ENCODE data around the gene PLD1. TPM values are rescaled to one million over a fixed set of nuclear protein-coding genes. Genes with fewer than 3 reads are reported as not detected.

Gene PLD1
- total RNA-seq, 1 donor from 2014 or later, result 0.93 TPM

DNA sequence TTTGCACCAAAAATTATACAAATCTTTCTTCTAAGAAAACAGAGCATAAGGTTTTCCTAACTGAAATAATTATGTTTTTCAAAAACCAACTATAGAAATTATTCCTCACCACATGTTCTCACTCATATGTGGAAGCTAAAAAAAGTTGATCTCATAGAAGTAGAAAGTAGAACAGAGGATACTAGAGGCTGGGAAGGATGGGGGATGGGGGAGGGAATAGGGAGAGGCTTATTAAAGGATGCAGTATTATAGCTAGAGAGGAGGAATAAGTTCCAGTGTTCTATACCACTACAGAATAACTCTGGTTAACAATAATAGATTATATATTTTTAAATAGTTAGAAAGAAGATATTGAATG lies 20.2 kb upstream of the PLD1 start:
- Mint-ChIP-seq H3K9me3 (no peaks in the 10 kb centered on the region), H3K27ac (ENCODE audit: unreplicated experiment) (no peak overlapping the region), H3K4me1 (peaks cover 21% of the 10 kb centered on the region), H3K36me3 (ENCODE audit: low read depth) (no peaks in the 10 kb centered on the region), H3K27me3 (ENCODE audit: low read depth) (no peaks in the 10 kb centered on the region), H3K4me3 (no peak overlapping the region)
- no peak for DNase-seq (ENCODE audit: low read depth, low spot score)
- TF ChIP-seq, protein P1, sequence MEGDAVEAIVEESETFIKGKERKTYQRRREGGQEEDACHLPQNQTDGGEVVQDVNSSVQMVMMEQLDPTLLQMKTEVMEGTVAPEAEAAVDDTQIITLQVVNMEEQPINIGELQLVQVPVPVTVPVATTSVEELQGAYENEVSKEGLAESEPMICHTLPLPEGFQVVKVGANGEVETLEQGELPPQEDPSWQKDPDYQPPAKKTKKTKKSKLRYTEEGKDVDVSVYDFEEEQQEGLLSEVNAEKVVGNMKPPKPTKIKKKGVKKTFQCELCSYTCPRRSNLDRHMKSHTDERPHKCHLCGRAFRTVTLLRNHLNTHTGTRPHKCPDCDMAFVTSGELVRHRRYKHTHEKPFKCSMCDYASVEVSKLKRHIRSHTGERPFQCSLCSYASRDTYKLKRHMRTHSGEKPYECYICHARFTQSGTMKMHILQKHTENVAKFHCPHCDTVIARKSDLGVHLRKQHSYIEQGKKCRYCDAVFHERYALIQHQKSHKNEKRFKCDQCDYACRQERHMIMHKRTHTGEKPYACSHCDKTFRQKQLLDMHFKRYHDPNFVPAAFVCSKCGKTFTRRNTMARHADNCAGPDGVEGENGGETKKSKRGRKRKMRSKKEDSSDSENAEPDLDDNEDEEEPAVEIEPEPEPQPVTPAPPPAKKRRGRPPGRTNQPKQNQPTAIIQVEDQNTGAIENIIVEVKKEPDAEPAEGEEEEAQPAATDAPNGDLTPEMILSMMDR (conservative IDR thresholded peaks at IDR 0.05), result no peak

DNA sequence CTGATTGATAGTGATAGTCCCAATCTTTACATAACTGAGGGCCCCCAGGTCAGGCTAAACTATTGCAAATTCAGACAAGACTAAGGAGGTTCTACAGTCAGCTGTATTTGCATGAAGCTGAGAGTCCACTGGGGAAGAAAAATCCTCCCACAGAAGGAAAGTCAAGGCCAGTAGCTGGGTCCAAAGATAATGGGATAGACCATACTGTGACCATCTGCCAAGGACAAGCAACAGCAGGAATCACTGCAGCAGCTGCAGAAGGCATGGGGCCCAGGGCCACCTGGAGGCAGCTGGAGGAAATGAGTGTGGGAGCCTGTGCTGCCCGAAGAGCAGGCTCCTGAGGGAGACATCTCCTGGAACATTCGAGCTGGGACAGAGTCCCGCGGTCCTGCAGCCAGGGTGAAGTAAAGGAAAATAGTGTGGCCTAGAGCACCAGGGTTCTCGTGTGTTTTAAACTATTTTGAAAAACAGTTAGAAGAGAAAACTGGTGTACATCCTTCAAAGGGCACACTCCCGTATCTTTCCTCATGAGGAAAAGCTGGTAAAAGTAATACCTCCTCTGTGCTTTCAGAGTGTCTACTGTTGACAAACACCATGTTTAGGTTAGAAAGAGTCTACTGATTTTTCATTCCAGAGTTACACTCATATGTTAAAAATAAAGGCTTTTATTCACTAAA lies 19.7 kb upstream of the PLD1 start:
- H3K27me3 Mint-ChIP-seq (ENCODE audit: low read depth), result no peaks in the 10 kb centered on the region
- no peaks in the 10 kb centered on the region for H3K9me3 Mint-ChIP-seq
- TF ChIP-seq, protein P1 (conservative IDR thresholded peaks at IDR 0.05), result peak; percentile 66
- no peaks in the 10 kb centered on the region for H3K36me3 Mint-ChIP-seq (ENCODE audit: low read depth)
- peak; percentile 38 for DNase-seq (ENCODE audit: low read depth, low spot score)
- peaks cover 22% of the 10 kb centered on the region for H3K4me1 Mint-ChIP-seq
- H3K27ac Mint-ChIP-seq (ENCODE audit: unreplicated experiment), result no peak overlapping the region
- H3K4me3 Mint-ChIP-seq, result no peak overlapping the region

DNA sequence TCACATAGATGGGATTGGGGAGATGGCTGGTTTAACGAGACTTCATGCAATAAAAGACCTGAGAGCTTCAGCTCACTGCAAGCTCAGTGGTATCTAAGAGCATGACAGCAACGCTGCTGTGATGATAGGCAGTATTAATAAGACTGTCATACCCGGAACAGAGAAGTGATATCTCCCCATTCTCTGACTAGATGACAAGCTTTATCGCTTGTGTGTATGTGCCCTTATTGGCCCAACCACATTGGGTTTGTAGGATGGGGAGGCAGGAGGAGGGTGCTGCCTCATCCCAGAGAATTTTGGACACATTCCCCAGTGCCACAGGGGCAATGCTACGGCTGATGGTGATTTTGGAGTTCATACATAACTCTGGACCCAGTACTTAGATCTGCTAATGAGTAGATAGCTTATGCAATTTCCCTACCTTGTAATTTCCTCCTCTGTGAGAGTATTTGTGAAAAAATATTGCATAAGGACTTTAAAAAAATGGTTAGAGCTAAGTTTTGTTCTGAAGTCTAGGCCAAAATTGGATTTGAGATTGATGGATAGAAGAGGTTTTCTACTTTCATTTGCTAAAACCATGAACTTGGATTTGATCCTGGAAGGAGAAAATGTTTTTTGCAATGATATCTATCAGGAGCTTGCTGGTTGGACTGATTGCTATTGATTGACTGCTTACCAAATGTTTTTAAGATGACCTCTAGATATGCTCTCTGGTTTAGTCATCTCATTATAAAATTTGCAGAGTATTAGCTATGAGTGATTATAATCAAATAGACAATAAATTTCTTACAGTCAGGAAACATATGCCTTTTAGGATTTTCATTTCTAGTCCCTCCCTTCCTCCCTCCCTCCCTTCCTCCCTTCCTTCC lies 18.9 kb upstream of the PLD1 start:
- H3K9me3 Mint-ChIP-seq, result no peaks in the 10 kb centered on the region
- no peak overlapping the region for H3K4me3 Mint-ChIP-seq

DNA sequence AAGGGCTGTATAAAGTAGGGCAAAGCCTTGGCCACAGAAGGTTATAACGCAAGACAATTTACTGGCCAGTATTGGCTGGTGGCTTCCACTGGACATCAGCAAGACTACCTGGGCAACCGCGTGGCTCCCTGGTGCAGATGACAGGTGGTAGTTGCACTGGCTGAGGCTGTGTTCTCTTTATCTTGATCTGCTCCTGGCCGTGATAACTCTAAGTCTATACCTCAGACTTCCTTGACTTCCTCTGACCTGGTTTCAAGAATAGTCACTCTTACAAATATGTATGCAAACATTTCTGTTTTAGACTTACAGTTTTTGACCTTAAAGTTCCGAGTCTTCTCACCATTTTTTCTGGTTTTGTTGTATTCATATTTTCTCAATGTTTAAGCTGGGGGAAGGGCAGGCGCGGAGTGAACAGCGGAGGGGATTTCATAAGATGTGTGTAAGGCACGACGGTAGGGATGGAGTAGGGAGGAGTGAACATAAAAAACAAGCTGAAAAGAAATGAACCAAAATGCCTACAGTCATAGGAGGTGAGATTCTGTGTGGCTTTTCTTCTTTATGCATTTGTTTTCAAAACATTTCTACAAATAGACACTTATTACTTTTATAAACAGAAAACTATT lies 17.7 kb upstream of the PLD1 start:
- no peak overlapping the region for H3K27ac Mint-ChIP-seq (ENCODE audit: unreplicated experiment)
- no peaks in the 10 kb centered on the region for H3K36me3 Mint-ChIP-seq (ENCODE audit: low read depth)
- H3K4me1 Mint-ChIP-seq, result peaks cover 13% of the 10 kb centered on the region
- no peak overlapping the region for H3K4me3 Mint-ChIP-seq
- H3K9me3 Mint-ChIP-seq, result no peaks in the 10 kb centered on the region
- TF ChIP-seq, protein P1 (conservative IDR thresholded peaks at IDR 0.05), result no peak
- no peaks in the 10 kb centered on the region for H3K27me3 Mint-ChIP-seq (ENCODE audit: low read depth)
- no peak for DNase-seq (ENCODE audit: low read depth, low spot score)

More for the DNA sequence above, 18.9 kb upstream of the PLD1 start:
- H3K36me3 Mint-ChIP-seq (ENCODE audit: low read depth), result no peaks in the 10 kb centered on the region
- H3K27ac Mint-ChIP-seq (ENCODE audit: unreplicated experiment), result no peak overlapping the region
- H3K27me3 Mint-ChIP-seq (ENCODE audit: low read depth), result no peaks in the 10 kb centered on the region
- TF ChIP-seq, protein P1 (conservative IDR thresholded peaks at IDR 0.05), result no peak
- H3K4me1 Mint-ChIP-seq, result peaks cover 17% of the 10 kb centered on the region
- no peak for DNase-seq (ENCODE audit: low read depth, low spot score)

DNA sequence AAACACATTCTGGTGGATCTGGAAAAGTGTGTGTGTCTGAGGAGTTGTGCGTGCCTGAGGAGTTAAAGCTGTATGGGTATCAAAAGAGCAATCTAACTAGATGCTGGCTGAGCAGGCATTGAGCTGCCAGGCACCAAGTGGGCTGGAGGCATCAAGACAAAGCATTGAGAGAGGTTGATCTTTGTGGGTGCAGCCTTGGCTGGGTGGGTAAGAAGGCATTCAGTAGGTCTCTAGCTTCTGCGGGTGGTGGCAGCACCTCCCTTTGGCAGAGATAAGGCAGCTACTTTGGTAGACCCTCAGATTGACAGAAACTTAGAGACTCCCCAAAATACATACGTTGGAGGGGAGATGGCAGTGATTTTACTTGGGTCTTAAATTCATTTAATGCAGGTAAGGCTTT lies 17.1 kb upstream of the PLD1 start:
- no peaks in the 10 kb centered on the region for H3K9me3 Mint-ChIP-seq
- peaks cover 11% of the 10 kb centered on the region for H3K4me1 Mint-ChIP-seq
- no peak for DNase-seq (ENCODE audit: low read depth, low spot score)
- H3K27me3 Mint-ChIP-seq (ENCODE audit: low read depth), result no peaks in the 10 kb centered on the region
- TF ChIP-seq, protein P1 (conservative IDR thresholded peaks at IDR 0.05), result no peak
- H3K36me3 Mint-ChIP-seq (ENCODE audit: low read depth), result no peaks in the 10 kb centered on the region
- no peak overlapping the region for H3K4me3 Mint-ChIP-seq
- no peak overlapping the region for H3K27ac Mint-ChIP-seq (ENCODE audit: unreplicated experiment)

Data from neural crest cell (in vitro differentiated cells).